Kidney glomerular epithelial cell (primary cell): ENCODE results near the gene SF1.
A peak's percentile ranks its signal among the peaks of the same experiment; 100 is the strongest.

Experiments
- DNase-seq: peaks from one replicate; lab custom pipeline; 2025; lab: John Stamatoyannopoulos, UW

The SF1 gene

DNA sequence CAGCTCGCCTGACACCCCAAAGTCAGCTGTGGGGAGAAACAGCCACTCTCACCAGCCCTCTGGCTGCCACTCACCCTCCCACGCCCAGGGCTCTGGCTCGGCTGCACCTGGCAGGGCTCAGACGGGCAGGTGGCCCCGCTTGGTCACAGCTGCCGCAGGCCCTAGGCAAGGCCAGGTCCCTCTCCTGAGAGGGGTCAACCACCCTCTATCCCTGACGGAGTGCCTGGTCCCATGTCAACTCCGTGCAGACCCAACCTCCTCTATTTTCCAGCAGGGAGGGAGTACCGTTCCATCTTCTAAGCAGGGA lies 22.8 kb upstream of the SF1 start:
- DNase-seq, result no peak

DNA sequence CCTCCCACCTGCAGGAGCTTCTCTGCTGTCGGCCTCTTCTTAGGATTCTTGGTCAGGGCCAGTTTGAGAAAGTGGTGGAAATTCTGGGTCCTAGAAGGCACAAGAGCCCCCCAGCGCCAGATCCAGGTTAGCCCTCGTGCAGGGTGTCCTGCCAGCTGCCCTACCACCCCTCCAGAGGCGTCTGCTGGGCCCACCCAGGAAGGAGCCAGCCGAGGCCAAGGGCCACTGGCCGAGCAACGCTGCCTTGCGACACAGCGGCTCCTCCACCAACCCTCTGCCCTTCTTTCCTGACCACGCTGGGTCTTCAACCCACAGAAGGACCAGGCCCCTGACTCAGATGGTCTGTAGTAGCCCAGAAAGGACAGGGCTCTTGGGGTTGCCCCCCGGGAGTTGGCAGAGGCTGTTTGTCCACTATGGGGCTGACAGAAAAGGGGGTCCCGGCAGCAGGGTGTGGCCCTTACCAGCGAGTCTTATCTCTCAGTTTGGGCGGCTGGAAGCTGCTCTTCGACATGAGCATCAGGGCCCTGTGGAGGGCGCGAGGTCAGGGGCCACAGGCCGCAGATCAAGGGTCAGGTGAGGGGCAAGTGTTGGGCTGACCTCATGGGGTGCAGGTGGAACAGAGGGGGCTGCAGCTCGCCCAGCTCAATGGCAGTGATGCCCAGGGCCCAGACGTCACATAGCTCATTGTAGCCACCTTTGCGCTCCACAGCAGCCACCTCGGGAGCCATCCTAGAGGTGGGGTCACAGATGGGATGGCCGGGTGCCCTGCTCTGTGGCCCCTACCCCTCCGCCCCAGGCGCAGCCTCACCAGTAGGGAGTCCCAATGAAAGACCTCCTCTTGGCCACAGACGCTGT lies 22.2 kb upstream of the SF1 start:
- DNase-seq, result no peak

DNA sequence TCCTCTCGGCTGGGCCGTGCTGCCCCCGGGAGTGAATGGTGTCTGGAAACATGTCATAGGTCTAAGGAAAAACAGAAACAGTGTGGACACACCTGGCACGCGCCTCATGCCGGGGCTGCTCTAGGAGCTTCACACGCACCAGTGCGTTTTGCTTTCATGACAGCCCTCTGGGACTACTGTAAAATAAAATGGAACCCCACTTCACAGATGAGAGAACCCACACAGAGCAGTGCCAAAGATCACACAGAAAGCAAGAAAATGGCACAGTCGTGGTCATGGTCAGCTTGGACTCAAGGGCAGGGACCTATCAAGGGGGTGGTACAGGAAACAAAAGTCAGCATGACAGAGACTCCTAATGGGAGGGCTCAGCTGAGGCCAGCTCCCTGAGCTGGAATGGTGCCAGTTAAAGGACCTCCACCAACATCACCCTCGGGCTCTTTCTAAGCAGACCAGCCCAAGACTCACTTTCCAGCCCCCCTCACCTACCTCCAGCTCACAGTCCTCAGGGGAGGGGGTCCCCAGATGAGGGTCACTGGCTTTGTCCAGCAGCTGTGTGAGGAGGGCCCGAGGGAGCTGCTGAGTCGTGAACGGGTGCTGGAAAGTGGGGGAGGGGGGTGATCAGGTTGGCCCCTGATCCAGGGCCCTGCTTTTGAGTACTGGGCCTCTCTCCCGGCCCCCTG lies 21.4 kb upstream of the SF1 start:
- no peak for DNase-seq

DNA sequence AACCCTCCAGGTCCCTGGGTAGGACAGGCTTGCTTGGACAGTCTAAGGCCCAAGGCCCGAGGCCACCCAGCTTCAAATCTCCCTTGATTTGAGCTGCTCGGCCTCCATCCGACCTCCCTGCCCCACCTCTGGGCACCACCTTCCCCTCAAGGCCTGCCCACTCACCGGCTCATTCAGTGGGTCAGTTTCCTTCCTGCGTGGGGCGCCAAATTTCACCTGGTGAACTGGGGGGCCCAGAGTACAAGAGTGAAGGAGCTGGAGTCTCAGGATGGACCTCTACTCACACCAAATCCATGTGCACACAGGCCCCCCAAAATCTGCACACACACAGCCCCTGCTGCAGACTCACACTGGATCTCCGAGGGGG lies 20.9 kb upstream of the SF1 start:
- DNase-seq, result no peak

DNA sequence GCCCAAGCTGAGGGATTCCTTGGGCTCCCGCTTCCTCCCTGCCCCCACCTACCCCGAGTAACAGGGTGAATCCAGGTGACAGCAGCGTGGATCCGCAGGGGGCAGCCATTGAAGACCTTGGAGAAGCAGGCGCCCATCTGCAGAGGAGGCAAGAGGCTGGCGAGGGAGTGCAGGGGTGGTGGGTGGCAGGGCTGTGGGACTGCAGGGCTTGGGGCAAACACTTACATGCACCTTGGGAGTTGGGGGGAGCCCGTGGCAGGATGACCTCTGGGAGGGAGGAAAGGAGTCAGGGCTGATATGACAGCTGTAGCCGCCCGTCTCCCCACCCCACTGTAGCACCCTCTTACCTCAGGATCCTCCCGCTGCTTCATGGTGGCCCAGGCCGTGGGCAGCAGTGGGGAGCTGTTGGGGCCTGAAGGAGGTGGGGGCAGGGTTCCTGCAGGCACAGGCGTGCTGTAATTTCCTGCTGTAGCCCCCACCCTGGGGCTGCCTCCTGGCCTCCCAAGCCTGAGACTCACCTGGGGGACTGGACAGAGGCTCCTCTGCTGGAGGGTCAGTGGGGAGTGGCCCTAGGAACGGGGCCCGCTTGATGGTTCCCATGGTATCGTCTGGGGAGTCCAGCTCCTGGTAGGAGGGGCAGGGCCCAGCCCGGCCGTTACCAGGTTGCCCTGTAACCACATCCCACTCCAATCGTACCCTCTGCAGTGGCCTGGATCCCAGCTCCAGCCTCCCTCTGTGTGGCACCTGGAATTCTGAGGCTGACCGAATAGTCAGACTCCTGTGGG lies 18.6 kb upstream of the SF1 start:
- no peak for DNase-seq

DNA sequence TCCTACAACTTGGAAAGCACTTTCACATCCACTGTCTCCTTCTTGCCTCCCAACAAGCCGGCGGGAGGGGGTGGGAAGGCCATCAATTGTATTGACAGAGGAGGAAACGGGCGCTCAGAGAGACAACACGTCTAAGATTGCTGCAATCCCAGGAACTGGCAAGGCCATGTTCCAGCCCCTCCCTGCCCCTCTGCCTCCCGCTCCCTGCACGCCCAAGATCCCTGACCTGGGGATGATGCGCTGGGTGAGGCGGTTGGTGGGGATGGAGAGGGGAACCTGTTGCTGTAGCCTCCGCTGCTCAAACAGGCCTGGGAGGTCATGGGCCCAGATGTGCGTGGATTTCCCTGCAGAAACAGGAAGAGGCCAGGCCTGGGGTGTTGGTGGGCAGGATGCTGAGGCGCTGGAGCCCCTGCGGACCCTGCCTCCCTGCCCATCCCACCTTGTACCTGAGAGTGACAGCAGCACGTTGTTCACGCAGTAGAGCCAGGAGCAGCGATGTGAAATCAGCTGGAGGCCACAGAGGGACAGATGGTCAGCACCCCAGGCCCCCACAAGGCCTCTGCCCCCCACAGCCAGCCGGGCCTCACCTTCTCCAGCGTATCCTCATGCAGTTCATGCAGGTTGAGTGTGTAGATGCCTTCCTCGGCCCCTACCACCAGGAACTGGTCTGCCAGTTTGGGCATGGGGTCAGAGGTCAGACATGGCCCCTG lies 17.9 kb upstream of the SF1 start:
- DNase-seq, result no peak

DNA sequence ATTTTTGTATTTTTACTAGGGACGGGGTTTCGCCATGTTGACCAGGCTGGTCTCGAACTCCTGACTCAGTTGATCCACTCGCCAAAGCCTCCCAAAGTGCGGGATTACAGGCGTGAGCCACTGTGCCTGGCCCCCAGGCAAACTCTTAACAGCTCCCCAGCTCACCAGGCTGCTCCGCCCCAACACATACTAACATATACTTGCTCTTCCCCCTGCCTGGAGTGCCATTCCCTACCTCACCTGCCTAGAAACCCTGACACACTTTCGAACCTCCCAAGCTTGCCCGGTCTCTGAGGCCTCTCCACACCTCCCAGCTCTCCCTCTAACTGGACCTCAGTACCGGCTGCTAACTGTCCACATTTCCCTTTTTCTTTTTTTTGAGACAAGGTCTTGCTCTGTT lies 16.2 kb upstream of the SF1 start:
- no peak for DNase-seq

DNA sequence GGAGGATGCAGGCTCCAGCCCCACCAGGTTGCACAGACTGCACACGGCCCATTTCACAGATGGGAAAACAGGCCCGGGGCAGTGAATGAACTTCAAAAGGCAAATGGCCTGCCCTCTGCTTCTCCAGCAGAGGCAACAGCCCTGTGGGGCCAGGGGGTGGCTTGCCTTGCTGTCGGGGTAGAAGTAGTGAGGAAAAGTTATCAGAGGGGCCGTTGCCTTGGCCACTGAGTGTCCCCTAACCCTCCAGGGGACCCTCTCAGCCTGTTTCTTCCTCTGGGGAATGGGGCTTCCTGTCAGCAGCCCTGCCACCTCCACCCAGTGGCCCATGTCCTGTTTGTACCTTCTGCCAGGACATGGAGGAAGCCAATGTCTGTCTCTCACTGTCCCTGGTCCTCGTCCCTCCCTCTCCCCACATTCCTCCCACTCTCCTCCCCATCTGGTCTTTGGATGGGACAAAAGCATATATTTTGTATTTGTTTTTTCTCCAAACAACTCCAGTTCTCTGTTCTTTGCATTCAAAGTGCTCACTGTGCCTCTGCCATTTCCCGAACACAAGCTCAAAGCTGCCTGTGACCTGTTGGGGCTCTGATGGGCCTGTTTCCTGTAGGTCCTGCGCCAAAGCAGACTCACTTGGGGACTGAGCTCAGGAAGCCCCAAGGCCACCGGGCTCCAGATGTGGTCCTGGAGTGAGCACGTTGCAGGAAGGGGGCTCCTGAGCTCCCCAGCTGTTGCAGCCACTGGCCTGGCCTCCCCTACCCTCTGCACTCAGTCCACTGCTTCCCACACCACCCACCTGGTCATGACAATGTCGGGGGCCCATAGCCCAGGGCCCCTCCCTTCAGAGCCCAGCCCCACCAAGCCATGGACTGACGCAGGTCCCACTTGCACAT lies 15.2 kb upstream of the SF1 start:
- no peak for DNase-seq

DNA sequence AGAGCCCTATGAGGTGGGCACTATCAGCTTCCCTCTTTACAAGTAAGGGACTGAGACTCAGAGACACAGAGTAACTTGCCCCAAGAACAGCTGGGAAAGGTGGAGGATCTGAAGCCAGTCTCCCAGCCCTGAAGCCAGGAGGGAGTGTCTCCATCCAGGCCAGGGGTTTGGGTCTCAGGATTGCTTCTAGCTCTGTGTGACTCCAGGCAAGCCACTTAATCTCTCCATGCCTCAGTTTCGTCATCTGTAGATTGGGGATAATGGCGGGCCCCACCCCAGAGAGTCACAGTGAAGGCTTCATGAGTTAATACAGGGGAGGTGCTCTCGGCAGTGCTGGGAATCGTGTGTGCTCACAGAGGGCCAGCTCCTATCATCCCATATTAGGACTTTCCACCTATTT lies 14.1 kb upstream of the SF1 start:
- DNase-seq, result no peak

DNA sequence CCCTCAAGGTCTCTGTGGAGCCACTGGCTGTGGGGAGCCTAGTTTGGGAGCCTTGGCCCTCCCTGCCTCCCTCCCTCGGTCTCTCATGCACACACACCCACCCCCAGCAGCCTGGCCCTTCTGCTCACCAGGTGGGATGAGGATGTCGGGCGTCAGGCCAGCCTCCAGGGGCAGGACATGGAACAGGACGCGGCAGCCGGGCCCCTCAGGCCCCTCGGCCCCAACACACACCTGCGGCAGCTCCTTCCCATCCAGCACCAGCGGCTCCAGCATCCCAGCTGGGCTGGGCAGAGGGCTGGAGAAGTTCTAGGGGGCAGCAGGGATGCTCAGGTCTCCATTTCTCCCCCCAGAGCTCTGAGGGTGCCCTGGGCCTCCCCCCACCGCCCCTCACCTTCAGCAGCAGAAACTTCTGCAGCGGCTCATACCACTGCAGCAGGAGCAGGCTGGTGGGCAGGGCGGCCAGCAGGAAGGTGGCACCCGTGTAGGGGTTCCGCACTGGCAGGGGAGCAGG lies 13.5 kb upstream of the SF1 start:
- no peak for DNase-seq

DNA sequence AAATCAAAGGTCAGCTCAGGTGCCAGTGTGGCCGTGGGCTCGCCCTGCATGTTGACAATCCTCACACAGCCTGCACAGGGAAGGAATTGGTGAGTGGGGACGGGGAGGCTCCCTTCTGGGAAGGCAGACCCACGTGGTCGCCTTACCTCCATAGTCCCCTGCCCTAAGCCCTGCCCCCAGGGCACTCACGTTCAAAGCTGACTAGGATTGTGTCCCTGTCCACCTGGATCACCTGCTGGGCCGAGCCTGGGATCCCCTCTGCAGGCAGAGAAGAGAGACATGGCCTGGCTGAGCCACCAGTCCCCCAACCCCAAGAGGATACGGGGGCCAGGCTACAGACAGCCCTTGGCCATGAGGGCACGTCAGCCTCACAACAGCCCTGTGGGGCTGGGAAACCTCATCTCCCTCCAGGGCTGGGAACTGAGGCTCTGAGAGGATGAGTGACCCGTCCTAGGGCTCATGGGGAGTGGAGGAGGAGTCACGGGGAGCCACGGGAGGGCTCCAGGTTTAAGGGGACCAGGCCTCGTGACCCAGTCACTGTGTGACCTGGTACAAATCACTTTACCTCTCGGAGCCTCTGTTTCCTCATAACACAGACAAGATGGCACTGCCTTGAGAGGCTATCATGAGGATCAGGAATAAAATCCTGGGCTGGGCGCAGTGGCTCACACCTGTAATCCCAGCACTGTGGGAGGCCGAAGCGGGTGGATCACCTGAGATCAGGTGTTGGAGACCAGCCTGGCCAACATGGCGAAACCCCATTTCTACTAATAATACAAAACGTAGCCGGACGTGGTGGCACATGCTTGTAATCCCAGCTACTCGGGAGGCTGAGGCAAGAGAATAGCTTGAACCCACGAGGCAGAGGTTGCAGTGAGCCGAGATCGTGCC lies 12.1 kb upstream of the SF1 start:
- DNase-seq, result no peak

DNA sequence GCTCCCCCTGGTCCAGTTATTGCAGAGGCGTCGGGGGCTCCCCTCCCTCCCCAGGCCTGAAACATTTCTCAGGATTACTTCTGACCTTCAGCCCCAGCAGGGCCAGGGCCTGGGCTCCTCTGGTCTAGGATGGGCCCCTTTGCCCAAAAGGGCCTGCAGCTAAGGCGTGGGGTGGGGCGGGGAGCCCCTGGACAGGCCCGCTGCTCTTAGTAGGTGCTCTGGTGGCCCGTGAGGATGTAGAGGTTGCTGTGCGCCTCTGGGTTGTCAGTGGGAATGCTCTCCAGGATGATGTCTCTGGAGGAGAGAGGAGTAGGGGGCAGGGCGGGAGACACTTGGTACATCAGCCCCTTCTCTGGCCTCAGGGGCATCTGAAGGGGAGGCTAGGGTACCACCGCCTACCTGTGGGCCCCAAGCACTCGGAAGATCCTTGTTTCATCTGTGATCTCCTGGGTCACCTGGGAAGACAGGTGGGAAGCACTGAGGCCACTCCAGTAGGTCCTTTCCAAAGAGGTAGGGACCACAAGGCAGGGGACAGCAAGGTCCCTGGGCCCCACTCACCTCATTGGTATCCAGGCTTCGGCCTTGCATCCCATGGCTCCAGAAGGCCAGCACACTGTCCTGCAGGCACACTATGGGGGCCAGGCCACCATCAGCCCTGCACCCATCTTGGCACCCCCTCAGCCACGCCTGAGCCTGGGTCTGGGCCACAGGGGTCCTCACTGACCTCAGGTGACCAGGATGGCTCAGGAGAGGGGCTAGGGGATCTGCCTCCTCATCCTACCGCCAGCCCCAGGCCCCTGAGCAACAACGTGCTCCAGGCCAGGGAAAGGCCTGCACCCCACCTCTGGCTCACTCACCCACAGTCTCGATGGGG lies 11.2 kb upstream of the SF1 start:
- no peak for DNase-seq

DNA sequence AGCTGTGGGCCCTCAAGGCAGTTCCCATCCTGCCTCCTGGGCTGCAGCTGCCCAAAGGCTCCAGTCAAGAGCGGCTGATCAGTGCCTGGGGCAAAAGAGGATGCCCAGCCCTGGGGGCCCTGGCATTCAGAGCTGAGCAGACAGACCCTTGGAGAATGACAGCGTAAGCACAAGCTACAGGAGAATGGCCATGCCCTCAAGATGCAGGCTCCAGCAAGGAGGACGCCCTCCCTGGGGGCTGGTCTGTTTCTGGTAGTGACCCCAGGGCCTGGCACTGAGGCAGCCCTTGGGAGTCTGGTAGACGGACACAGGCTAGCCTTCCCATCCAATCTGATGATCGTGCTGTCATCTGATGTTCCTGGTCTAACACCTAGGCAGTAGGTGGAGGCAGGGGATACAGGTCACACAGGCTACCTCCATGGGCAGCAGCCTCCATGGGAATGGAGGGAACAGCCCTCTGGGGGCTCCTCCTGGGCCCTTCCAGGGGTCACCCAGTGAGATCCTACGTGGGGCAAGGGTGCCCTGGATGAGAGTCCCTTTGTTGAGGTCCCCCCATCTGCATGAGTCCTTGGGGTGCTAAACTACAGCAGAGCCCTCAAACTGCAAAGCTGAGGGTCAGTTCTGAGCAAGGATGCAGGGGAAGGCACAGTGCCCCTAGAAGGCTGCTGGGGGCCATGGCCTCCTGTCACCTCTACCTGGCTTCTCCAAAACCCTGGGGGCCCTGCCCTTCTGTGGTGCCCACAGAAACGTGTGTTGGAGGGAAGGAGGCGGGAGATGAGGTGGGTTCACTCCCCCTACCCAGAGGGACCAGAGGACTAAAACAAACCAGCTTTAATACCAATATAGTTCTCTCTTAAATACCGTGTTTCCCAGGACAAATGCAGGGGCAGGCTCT lies 10.2 kb upstream of the SF1 start:
- DNase-seq, result no peak

DNA sequence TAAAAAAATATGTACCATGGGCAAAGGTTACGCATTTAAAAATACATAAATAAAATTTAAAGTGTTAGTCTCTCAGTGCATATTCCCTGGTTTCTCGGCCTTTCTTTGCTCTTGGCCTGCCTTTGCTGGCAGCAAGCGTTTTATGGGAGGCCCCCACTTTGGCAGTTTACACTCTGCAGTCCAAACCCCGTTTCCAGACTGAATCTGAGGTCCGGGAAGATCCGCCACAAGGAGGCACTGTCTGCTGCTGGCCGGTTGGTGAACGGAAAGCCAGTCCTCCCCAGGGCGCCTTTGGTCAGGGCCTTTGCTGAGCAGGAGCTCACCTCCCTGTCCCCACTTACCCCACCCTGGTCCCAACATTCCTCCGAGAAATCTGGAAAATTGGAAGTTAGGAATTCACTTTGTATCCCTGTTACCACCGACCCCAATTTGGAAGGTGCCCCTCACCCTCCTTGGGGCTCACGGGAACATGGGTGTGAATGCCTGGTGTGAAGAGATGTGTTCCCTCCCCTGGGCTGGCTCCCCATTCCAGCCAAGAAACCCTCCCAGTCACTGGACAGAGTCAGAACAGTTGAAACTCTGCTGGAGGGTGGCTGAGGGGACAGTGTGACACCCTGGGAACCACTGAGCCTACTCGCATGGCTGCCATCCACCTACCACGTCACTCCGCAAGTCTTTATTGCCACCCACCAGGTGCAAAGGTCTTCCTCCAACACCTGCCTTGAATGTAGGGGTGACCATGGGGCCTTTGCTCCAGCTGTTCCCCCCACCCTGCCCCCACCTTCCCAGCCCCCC lies 9.4 kb upstream of the SF1 start:
- DNase-seq, result peak; percentile 20

DNA sequence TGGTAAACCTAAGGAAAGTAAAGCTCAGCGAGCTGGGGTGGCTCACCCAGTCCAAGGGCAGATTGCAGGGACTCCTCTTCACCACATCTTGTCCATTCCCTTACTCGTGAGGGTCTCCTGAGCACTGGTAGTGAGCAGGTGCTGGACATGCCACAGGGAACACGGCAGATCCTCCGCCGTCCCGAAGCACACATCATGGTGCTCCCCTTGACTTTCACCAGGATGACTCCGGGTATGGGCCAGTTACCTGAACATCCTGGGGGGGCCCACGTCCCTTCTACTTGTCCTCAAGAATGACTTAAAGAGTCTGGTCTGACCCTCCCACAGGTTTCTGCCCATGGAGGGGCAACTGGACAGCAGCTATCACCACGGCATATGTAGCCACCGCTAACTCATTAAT lies 8.0 kb upstream of the SF1 start:
- no peak for DNase-seq

DNA sequence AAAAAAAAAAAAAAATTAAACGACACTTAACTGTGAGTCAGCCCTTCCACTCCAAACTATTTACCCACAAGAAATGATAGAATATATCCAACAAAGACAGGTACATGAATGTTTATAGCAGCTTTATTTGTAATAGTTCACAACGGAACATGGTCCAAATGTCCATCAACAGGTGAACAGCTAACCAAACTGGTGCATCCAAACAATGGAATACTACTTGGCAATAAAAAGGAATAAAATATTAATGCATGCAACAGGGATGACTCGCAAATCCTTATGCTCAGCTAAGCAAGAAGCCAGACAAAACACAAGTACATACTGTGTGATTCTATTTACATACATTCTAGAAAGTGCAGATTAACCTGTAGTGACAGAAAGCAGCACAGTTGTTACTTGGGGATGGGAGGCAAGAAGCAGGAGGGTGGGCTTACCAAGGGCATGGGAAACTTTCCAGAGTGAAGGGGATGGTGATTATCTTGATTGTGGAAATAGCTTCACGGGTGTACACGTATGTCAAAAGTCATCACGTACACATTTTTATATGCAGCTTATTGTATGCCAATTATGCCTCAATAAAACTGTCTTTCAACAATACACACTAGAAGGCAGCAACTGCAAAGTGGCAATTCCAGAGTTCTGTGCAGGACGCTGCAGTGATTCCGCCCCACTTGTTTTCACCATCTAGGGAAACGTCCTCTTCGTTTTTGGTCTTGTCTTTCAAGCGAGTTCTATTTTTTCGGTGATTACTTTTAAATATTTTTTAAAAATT lies 6.7 kb upstream of the SF1 start:
- DNase-seq, result no peak

DNA sequence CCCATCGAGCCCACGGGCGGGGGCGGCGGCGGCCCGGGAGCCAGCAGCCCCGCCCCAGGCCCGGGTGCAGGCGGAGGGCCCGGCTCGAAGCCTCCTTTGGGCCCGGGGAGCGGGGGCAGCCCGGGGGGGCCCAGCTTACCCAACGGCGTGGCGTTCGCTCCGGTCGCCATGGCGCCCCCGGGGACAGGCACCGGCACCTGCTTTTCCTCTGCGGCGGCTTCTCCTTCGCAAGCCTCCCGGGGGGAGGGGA lies 194 bp downstream of the SF1 start:
- DNase-seq, result no peak
